Stimulated activated CD8-positive, alpha-beta memory T cell treated with anti-CD3 and anti-CD28 coated beads, Interleukin-4, amount 100 ng/mL, for 1 hour (primary cell): Measurements from ENCODE around the gene TRAF7.

Experiments
- DNase-seq, 2 donors: peaks; one replicate each; pipeline ENCODE4 v3.0.0-alpha.2; 2020; ENCODE audit warnings: low read depth in 2 of 2, low spot score in 1 of 2

The TRAF7 gene

DNA sequence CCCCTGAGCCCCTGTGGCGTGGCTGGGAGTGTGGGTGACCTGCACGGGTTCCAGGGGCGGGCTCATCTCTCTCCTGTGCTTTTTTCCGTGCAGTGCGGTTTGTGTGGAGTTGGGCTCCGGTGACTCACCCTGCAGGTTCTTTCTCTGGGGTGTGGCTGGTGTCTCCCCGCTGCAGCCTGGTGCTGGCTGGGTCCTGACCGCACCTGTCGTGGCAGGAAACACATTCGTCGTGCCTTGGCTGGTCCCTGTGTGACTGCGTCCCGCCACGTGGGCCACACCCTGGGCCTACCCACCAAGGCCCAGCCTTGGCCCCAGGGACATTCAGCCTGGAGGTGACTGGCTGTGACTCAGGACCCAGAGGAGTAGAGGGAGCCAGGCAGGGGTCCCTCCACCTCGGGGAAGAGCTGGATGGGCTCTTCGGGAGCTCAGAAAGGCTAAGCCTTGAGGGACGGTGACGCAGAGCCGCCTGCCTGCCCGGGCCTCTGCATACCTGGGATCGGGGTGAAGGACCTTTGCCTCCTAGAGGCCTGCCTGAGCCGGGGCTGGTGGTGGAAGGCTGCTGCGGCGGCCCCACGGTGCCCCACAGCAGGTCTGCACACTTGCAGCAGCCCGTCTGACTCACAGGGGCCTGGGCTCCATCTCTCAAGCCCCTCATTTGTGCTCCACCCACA is 7.8 kb downstream of the TRAF7 start:
- DNase-seq: no peak

DNA sequence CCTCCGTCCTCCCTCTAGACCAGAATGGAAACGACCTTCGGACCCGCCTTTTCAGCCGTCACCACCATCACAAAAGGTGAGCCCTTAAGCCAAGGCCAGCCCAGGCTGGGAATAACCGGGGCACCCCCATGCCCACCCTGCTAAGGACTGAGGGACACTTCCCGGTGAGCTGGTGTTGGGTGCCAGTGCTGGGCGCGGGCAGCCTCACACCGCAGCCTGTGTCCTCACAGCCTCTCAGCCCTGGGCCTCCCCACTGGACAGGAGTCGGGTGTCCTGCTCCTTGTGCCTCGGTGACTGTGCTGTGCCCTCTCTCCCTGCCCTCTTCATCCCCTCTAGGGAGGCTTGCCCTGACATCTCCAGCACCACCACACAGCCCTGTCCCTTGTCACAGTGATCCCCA is 10.3 kb downstream of the TRAF7 start:
- DNase-seq: no peak

DNA sequence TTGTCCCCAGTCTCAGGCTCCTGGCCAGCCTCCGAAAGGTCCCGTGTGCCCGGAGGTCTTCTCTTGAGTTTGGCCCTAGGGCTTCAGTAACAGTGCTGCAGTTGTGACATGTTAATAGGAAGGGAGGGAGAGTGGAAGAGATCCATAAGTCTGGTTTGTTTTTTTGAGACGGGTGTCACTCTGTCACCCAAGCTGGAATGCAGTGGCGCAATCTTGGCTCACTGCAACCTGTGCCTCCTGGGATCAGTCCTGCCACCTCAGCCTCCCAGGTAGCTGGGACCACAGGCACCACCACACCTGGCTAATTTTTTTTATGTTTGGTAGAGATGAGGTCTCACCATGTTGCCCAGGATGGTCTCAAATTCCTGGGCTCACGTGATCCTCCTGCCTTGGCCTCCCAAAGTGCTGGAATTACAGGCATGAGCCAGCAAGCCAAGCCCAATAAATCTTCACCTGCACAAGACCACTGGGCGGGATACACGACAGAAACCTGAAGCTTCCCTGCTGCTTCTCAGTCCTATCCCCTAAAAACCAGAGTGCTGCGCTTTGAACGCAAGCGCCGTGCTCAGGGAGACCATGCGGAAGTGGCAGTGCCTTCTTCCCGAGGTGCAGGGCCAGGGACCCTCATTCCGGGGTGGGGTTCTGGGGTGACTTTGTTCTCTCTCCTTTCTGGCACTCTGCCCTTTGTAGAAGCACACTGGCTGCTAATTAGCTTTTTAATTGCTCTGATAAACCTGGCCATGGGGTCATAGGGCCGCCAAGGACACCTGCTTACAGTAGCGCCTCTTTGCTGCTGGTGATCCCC is 10.9 kb downstream of the TRAF7 start:
- DNase-seq: no peak

DNA sequence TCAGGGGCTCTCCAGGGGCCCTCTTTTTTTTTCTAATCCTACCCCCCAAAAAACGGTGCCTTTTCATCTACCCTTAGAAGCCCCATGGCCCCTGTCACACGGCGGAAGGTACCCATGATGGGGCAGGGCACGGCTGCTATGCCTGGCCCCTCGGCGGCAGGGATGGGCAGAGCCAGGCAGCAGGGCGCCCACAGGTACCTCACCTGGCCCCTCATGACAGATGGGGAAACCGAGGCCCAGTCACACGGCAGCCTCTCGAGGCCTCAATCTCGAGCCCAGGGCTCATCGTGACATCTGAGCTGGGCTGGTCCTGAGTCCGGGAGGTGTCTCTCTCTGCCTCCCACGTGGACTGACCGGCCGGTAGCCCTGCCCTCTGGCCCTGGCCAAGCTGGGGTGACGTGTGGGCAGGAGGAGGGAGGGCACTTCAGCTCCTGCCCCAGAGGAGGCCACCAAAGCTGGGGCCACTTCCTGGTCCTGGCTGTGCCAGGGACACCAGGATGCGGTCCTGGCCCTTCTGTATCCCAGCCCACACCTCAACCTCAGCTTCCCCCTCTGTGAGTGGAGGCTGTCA is 11.6 kb downstream of the TRAF7 start:
- no peak for DNase-seq

DNA sequence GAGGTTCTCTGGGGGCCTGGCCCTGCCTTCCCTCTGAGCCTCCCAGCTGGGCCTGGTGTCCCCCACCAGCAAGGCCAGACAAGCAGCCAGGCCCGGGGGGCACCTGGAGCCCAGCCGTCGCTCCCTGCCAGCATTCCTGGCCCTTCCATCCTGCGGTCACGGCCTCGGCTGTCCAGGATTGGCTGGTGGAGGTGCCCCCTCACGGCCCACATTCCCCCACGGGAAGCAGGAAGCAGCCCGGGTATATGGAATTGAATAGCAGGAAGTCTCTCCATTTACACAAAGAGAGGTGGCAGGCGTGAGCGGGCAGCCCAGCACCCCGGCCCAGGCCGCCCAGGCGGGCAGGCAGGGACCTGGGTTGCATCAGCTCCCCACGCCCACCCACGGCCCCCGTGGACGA is 14.5 kb downstream of the TRAF7 start:
- DNase-seq: no peak

DNA sequence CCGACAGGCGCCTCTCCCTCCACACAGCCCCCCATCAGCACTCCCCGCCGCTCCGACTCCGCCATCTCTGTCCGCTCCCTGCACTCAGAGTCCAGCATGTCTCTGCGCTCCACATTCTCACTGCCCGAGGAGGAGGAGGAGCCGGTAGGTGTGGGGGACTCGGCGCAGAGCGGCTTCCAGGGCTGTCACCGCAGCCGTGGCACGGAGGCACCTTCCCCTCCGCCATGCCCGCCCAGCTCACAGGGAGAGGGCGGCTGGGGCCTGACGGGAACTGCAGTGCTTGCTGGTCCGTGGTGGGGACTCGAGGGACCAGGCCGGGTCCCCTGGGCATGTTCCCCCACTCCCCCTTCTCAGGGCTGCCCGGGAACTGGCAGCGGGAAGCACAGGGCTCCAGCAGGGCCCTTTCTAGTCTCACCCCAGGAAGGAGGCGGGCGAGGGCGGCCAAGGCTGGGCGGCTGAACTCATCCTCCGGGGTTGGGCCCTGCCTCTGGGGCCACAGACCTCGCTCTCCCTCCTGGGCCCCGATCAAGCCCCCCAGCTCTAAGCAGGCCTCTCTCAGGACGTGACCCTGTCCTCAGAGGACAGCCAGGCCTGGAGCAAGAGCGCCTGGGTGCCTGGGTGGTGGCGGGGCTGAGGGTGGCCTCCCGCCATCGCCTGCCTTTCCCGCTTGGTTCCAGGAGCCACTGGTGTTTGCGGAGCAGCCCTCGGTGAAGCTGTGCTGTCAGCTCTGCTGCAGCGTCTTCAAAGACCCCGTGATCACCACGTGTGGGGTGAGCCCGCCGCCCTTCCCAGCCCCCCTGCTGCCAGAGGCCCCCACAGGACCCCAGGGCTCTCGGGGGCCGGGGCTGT is 15.2 kb downstream of the TRAF7 start:
- DNase-seq: no peak

DNA sequence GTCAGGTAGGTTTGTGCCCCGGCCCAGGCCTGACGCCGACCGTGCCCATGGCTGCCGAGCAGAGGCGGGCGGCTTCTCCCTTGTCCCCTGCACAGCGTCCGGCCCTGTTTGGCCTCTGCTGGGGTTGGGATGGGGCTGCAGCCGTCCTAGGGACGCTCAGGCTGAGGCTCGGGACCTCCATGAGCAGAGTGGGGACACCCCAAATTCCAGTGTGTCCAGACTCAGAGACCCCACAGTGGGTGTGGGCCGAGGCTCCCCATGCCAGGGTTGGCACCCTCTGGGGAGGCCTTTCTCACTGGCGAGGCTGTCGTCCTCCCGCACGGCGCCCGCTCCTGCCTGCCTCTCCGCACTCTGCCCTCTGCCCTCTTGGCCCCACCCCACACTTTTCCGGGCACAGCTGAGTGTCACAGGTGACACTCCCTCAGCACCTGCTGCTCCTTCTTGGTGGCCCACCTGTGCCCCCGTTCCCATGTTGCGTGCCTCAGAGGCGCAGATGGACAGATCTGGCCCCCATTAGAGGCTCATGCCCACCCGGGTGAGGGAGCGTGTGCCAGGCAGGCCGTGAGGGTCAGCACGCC is 16.1 kb downstream of the TRAF7 start:
- DNase-seq: no peak

DNA sequence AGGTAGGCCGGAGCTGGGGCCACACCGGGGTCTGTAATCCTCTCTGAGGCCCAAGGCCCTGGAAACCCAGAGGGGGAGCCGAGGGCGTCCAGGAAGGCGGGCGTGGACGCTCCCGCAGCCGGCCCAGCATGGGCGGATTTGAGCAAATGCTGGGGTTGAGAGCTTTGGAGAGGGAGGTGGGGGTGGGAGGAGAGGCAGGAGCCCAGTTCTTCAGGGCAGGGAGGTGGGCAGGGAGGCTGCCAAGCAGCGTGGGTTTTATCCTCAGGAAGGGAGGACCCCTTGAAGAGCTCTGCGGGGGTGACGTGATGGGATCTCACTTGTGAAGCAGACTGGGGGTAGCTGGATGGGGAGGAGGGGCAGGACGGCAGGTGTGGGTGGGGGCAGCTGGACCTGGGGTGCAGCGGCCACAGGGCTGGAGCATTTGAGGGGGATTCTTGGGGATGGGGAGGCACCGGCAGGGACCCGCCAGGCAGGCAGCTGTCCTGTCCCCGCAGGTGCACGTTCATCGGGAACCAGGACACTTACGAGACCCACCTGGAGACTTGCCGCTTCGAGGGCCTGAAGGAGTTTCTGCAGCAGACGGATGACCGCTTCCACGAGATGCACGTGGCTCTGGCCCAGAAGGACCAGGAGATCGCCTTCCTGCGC is 17.2 kb downstream of the TRAF7 start:
- no peak for DNase-seq

DNA sequence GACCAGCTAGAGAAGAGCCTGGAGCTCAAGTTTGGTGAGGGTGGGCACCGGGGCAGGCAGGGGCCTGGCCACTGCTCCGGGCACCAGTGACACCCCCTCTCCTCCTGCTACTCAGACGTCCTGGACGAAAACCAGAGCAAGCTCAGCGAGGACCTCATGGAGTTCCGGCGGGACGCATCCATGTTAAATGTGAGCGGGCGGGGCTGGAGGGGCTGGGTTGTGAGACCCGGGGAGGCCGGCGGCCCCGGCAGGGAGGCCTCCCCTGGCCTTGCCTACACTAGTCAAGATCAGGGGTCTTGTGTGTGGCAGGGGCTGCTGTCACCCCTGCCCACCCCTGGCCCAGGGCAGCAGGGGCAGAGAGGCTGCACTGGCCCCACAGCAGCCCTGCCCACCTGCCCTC is 17.8 kb downstream of the TRAF7 start:
- no peak for DNase-seq

DNA sequence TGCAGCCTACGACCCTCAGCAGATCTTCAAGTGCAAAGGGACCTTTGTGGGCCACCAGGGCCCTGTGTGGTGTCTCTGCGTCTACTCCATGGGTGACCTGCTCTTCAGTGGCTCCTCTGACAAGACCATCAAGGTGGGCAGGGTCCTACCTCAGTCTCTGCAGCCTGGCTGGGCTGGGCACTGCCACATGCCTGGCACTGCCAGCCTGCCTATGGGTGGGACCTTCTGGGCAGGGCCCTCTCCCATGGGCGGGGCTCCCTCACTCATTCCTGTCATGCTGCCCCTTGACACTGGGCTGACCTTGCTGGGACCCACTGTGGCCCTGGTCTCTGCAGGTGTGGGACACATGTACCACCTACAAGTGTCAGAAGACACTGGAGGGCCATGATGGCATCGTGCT is 18.3 kb downstream of the TRAF7 start:
- DNase-seq: no peak

DNA sequence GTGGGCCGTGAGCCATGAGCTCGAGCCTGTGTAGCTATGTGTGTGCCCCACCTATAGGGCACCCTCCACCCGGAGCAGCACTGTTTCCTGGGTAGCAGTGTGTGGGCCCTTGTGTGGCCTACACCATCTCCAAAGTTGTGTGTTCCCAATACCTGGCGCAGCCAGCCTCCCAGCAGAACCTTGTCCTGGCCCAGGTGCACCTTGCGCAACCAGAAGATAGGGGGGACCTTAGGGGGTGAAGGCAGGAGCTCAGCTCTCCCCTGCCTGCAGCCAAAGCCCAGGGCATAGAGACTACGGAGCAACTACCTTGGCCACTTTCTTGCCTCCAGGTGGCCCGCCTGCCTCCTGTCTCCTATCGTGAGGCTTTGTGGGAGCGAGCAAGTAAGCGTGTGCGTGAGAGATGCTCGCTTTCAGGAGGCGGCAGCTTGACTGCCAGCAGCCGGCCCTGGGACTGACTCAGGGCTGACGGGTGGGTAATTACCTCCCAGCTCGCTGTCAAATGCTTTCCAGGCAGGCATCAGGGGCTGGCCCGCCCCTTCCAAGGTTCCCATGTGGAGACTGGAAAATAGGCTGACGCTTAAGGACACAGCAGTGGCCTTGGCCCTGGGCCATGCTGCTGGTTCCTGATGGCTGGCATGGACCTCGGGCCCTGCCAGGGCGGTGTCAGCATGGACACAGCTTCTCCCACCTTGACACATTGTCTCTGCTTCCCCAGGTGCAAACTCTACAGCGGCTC is 19.0 kb downstream of the TRAF7 start:
- DNase-seq: no peak

DNA sequence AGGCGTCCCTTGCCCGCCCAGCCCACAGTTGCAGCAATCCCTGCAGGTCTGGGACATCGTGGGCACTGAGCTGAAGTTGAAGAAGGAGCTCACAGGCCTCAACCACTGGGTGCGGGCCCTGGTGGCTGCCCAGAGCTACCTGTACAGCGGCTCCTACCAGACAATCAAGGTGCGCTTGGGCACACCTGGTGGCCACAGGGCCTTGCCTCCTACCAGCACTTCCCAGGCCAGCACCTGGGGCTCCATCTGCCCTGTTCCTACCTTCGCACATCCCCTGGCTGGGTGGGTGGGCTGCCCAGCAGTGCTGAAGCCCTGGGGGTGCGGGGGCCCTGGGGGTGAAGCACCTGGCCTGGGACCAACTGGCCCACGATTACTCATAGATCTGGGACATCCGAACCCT is 19.9 kb downstream of the TRAF7 start:
- DNase-seq: no peak

DNA sequence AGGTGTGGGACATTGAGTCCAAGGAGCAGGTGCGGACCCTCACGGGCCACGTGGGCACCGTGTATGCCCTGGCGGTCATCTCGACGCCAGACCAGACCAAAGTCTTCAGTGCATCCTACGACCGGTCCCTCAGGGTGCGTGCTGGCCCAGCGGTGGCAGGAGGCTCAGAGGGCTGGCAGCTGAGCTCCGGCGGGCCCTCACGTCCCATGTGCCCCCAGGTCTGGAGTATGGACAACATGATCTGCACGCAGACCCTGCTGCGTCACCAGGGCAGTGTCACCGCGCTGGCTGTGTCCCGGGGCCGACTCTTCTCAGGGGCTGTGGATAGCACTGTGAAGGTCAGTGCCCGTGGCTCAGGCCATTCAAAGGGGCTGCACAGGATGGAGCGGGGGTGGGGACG is 20.5 kb downstream of the TRAF7 start:
- DNase-seq: no peak

DNA sequence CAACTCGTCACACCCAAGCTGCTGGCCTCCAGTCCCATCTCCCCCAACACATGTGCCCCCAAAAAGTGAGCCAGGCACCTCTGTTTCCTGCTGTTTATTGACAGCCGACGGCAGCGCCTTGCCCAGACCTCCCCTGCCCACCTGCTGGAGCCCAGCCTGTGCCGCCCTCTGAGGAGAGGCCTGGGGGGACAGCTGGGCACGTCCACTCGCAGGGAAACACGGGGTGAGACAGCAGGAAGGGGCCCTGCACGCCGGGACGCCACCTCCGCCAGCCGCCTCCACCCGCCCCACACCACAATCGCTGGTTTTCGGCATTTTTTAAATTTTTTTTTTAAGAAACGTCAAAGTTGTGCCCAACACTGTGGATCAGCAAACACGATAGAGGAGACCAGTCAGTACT is 21.5 kb downstream of the TRAF7 start:
- DNase-seq: no peak

DNA sequence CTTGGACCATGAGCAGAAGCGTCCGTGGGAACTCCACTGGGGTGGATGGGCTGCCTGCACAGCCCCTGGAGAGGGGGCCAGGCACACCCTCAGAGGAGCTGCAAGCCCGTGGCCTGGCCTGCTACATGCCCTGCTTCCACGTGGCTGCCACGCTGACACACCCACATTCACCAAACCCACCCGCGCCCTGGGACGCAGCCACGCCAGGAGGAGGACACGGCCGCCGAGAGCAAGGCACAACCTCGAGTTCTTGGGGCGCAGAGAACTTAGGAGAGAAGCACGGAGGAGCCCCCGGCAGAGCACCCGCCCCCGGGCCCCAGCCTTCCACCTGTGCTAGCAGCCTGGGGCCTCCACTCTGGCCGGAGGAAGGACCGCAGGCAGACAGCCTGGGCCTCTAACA is 22.0 kb downstream of the TRAF7 start:
- no peak for DNase-seq

DNA sequence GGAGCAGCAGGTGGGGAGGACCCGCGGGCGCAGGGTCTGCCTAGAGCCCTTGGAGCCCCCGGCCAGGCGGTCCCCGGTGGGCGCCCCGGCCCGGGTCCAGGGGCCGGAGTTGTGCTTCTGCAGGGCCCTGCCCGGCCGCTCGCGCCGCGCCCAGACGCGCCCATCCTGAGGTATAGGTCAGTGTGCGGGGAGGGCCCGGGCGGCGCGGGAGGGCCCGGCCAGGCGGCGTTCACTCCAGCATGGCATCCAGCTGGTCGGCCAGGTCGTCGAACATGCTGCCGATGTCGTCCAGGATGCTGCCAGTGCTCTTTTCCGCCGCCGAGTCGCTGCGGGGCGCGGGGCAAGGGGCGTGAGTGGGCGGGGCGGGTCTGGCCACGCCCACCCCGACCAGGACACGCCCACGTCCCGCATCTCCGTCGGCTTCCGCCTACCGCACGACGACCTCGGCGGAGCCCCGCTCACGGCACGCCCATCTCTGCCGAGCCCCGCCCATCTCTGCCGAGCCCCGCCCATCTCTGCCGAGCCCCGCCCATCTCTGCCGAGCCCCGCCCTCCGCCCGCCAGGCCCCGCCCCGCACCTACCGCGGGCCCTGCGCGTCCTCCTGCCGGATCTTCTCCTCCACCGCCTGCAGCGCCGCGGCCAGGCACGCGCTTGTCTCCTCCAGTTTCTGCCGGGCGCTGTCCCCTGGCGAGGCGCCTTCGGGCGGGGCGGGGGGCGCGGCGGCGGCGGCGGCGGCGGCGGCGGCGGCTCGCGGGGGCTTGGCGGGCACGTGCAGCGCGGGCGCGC is 22.9 kb downstream of the TRAF7 start:
- DNase-seq: no peak

DNA sequence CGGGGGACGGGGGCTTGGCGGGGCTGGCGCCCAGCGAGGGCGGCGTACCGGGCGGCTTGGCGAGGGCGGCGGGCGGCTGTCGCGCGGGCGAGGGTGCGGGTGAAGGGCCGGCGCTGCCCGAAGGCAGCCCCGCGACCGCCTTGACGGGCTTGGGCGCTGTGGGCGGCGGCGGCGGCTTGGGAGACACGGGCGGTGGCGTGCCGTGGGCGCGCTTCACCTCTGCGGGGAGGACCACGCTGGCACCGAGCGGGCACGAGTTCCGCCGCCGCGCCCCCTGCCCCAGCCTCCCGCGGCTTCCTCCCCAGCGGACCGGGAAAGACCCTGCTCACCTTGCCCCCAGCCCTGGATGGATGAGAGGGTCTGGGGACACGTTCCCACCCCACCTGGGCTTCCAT is 23.5 kb downstream of the TRAF7 start:
- DNase-seq: no peak

DNA sequence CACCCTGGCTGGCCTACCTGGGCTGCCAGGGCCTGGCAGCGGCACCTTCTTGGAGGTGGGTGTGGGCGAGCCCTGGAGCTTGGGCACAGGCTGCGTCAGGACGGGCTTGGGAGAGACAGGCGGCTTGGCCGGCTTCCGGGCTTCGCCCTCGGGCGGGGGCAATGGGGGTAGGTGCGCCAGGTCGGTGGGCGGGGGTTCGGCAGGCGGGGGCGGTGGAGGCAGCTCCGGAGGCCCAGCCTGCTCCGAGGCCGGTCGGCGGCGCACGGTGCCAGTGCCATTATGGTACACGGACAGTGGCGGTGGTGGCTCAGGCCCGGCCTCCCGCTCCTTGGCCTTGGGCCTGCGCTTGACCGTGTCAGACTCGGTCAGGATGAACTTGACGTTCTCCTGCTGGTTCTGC is 24.0 kb downstream of the TRAF7 start:
- no peak for DNase-seq

DNA sequence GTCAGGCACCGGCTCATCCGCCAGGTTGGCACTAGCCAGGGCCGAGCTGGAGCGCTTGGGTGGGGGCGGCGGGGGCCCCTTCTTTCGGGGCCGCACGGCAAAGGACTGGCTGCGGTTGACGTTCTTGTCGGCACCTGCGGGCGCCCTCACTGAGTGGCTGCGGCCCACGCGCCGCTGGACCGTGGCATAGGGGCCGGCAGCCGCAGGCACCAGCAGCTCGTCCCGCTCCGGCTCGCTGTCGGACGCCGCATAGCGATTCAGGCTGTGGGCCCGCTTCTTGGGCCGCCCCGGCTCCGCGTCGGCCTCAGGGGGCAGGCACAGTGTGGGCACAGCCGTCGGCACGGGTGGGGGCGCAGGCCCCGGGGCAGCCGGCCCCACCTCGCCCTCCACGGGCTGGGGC is 24.9 kb downstream of the TRAF7 start:
- DNase-seq: no peak
